Esophagus muscularis mucosa (tissue), 4 donors: ENCODE measurements around the gene PLD2. TPM values are rescaled to one million over a fixed set of nuclear protein-coding genes. Genes with fewer than 3 reads are reported as not detected.
A peak's percentile ranks its signal among the peaks of the same experiment; 100 is the strongest.
"Not testable (repeated sequence)": the region's sequence is repeated elsewhere in the genome, so short reads cannot be mapped to it uniquely, and the experiment has no call there.

Experiments
- DNase-seq: peaks from one replicate; pipeline ENCODE4 v3.0.0-alpha.2; 2017; ENCODE audit errors: extremely low spot score
- H3K27ac ChIP-seq, 4 donors: fragments of 200-600 bp; sonication (generic); replicated peaks in 1 of 4; 1 replicate in 3 of 4; 2 replicates in 1 of 4; pipeline ENCODE4 v1.5.1; 2016 to 2019; ENCODE audit warnings: mild to moderate bottlenecking in 1 of 4
- H3K27me3 ChIP-seq, 4 donors: fragments of 200-600 bp; sonication (generic); one replicate each; pipeline versions ENCODE4 v1.5.1 to v1.6.0; 2016 to 2019
- H3K36me3 ChIP-seq, 4 donors: fragments of 200-600 bp; sonication (generic); one replicate each; pipeline ENCODE4 v1.5.1; 2016 to 2019
- H3K4me1 ChIP-seq, 4 donors: fragments of 200-600 bp; sonication (generic); one replicate each; pipeline ENCODE4 v1.5.1; 2016 to 2019
- H3K4me3 ChIP-seq, 4 donors: fragments of 200-600 bp; sonication (generic); 1 replicate in 2 of 4; 2 replicates in 2 of 4; pipeline ENCODE4 v1.5.1; 2016 to 2019; ENCODE audit warnings: mild to moderate bottlenecking in 4 of 4, moderate library complexity in 1 of 4
- H3K9me3 ChIP-seq, 4 donors: fragments of 200-600 bp; sonication (generic); 1 replicate in 3 of 4; 2 replicates in 1 of 4; pipeline ENCODE4 v1.5.1; 2016 to 2019
- CTCF ChIP-seq, 3 experiments: fragments of 200-600 bp in 2 of 3; fragments of 450-650 bp in 1 of 3; sonication (generic) in 2 of 3; IDR thresholded peaks; one replicate each; pipeline ENCODE4 v1.5.1; 2017 to 2019; ENCODE audit warnings: antibody characterized with exemption in 3 of 3, mild to moderate bottlenecking in 2 of 3, moderate library complexity in 1 of 3
- EP300 ChIP-seq: sonication (generic); formaldehyde crosslinking; IDR thresholded peaks from one replicate; pipeline ENCODE4 v1.6.1; 2017; ENCODE audit warnings: antibody characterized with exemption
- POLR2A ChIP-seq: fragments of 450-650 bp; IDR thresholded peaks from one replicate; pipeline ENCODE4 v1.6.1; 2017; ENCODE audit warnings: antibody characterized with exemption, moderate library complexity, mild to moderate bottlenecking, low read depth
- POLR2AphosphoS5 ChIP-seq, 2 donors: sonication (generic); formaldehyde crosslinking; IDR thresholded peaks; one replicate each; pipeline ENCODE4 v1.6.1; 2017; ENCODE audit warnings: antibody characterized with exemption in 2 of 2
- WGBS: methylation state at CpG from one replicate; pipeline ENCODE4 v1.1.5; 2018; 5-methylcytosine and 5-hydroxymethylcytosine counted together
- intact Hi-C: fragments of 100-400 bp; cut with DNase I; formaldehyde crosslinking; loops from one replicate; pipeline ENCODE4 v1.15.1; 2023
- total RNA-seq, 4 donors: library from RNA; depleted of rRNA; stranded (reverse); fragments of >200 nt; gene quantifications; one replicate each; pipeline versions ENCODE4 v1.1.0 to v1.2.1, GENCODE V29; 2016

Gene PLD2
- total RNA-seq, 4 donors from 2014 or later, result 9.6 to 15.2 (median 12.0) TPM

- peaks cover 0 to 15% (median 6%) of the 10 kb centered on the region in 4 donors for H3K36me3 ChIP-seq
- no peak overlapping the region for H3K4me3 ChIP-seq
- no peak for DNase-seq
- 91% methylated on average over 5 of the region's 5 CpGs for WGBS
- peaks cover 42 to 49% (median 44%) of the 10 kb centered on the region in 4 donors for H3K4me1 ChIP-seq
- TF ChIP-seq CTCF (IDR thresholded peaks at IDR 0.05) (no peak), EP300 (no peak), POLR2A (no peak), POLR2AphosphoS5 (IDR thresholded peaks at IDR 0.05) (no peak)
- no peaks in the 10 kb centered on the region for H3K9me3 ChIP-seq
- intact Hi-C loops, result no loop called here
- H3K27ac ChIP-seq, result peak overlapping the region in 1 of 4 donors; percentile 22
- H3K27me3 ChIP-seq, result no peaks in the 10 kb centered on the region
Measured at GRCh38 chr17:4854111-4854681, 47.2 kb downstream of the PLD2 start.

GRCh38 chr17:4856271-4856936 lies 49.5 kb downstream of the PLD2 start:
- Histone ChIP-seq H3K4me1 (peaks cover 40 to 57% (median 51%) of the 10 kb centered on the region in 4 donors), H3K4me3 (no peak overlapping the region), H3K27me3 (no peaks in the 10 kb centered on the region), H3K9me3 (no peaks in the 10 kb centered on the region), H3K36me3 (peaks cover 0 to 21% (median 8%) of the 10 kb centered on the region in 4 donors), H3K27ac (peak overlapping the region in 2 of 4 donors; percentile 3 to 22)
- intact Hi-C loops, result no loop called here
- TF ChIP-seq POLR2A (no peak), POLR2AphosphoS5 (IDR thresholded peaks at IDR 0.05) (no peak), EP300 (no peak), CTCF (IDR thresholded peaks at IDR 0.05) (no peak)
- DNase-seq, result no peak
- WGBS, result 89% methylated on average over 17 of the region's 17 CpGs

GRCh38 chr17:4856937-4857314 lies 50.0 kb downstream of the PLD2 start:
- Histone ChIP-seq H3K9me3 (no peaks in the 10 kb centered on the region), H3K4me3 (no peak overlapping the region), H3K36me3 (peaks cover 0 to 21% (median 9%) of the 10 kb centered on the region in 4 donors), H3K27ac (peak overlapping the region in 2 of 4 donors; percentile 3 to 22), H3K27me3 (no peaks in the 10 kb centered on the region), H3K4me1 (peaks cover 40 to 58% (median 49%) of the 10 kb centered on the region in 4 donors)
- no peak for TF ChIP-seq POLR2A
- TF ChIP-seq POLR2AphosphoS5 (IDR thresholded peaks at IDR 0.05), result no peak
- 86% methylated on average over 7 of the region's 7 CpGs for WGBS
- intact Hi-C loops, result no loop called here
- DNase-seq, result no peak

- 93% methylated on average over 7 of the region's 7 CpGs for WGBS
- H3K9me3 ChIP-seq, DNase-seq, intact Hi-C loops, H3K27me3 ChIP-seq, H3K4me3 ChIP-seq: not testable (repeated sequence)
- Histone ChIP-seq H3K27ac (peak overlapping the region; percentile 19 to 70 (median 52)), H3K36me3 (peaks cover 0 to 21% (median 9%) of the 10 kb centered on the region in 4 donors), H3K4me1 (peaks cover 36 to 55% (median 47%) of the 10 kb centered on the region in 4 donors)
Measured at GRCh38 chr17:4857347-4857746, 50.4 kb downstream of the PLD2 start.

GRCh38 chr17:4858068-4858881 lies 51.3 kb downstream of the PLD2 start:
- H3K36me3 ChIP-seq, result peaks cover 0 to 21% (median 9%) of the 10 kb centered on the region in 4 donors
- intact Hi-C loops, result no loop called here
- H3K4me3 ChIP-seq, result no peak overlapping the region
- WGBS, result 57% methylated on average over 7 of the region's 7 CpGs
- no peaks in the 10 kb centered on the region for H3K27me3 ChIP-seq
- no peaks in the 10 kb centered on the region for H3K9me3 ChIP-seq
- peak overlapping the region; percentile 43 to 70 (median 52) for H3K27ac ChIP-seq
- TF ChIP-seq CTCF (IDR thresholded peaks at IDR 0.05), result no peak
- no peak for TF ChIP-seq POLR2A
- TF ChIP-seq EP300, result no peak
- peak in 1 of 2 donors; percentile 7 for TF ChIP-seq POLR2AphosphoS5 (IDR thresholded peaks at IDR 0.05)
- DNase-seq, result no peak
- peaks cover 36 to 55% (median 46%) of the 10 kb centered on the region in 4 donors for H3K4me1 ChIP-seq
